HG03354 (cell line): ENCODE data around the gene SLC10A4.
"Not testable (repeated sequence)": the region's sequence is repeated elsewhere in the genome, so short reads cannot be mapped to it uniquely, and the experiment has no call there.

Experiments
- ATAC-seq: cut with Tn5 transposase; IDR thresholded peaks from one replicate; pipeline ENCODE4 v1.9.1; 2021; ENCODE audit warnings: mild to moderate bottlenecking; ENCODE audit not compliant: unreplicated experiment, poor library complexity, severe bottlenecking

The SLC10A4 gene

GRCh38 chr4:48483006-48483776, at the start of gene SLC10A4:
Gene SLC10A4, plus strand, starts transcription at chr4:48483343. Its CDS starts 219 bp downstream, at chr4:48483562.
- no peak for ATAC-seq

GRCh38 chr4:48436318-48436717, 46.8 kb upstream of the SLC10A4 start:
- ATAC-seq = no peak

- ATAC-seq = no peak
Observed at GRCh38 chr4:48439988-48440387, 43.2 kb upstream of the SLC10A4 start.

GRCh38 chr4:48440914-48441313, 42.2 kb upstream of the SLC10A4 start:
- ATAC-seq = not testable (repeated sequence)

GRCh38 chr4:48445704-48446103, 37.4 kb upstream of the SLC10A4 start:
- no peak for ATAC-seq

GRCh38 chr4:48446642-48447041, 36.5 kb upstream of the SLC10A4 start:
- ATAC-seq = no peak

GRCh38 chr4:48449151-48449550, 34.0 kb upstream of the SLC10A4 start:
- no peak for ATAC-seq

- no peak for ATAC-seq
Observed at GRCh38 chr4:48450740-48451139, 32.4 kb upstream of the SLC10A4 start.

- peak; percentile 58 for ATAC-seq
Observed at GRCh38 chr4:48451656-48452055, 31.5 kb upstream of the SLC10A4 start.

GRCh38 chr4:48454591-48454990, 28.6 kb upstream of the SLC10A4 start:
- ATAC-seq = no peak

GRCh38 chr4:48461000-48461399, 22.1 kb upstream of the SLC10A4 start:
- no peak for ATAC-seq

GRCh38 chr4:48462363-48462762, 20.8 kb upstream of the SLC10A4 start:
- ATAC-seq = no peak

GRCh38 chr4:48467442-48467841, 15.7 kb upstream of the SLC10A4 start:
- ATAC-seq = peak; percentile 63

GRCh38 chr4:48467891-48468290, 15.3 kb upstream of the SLC10A4 start:
- no peak for ATAC-seq

GRCh38 chr4:48470137-48470536, 13.0 kb upstream of the SLC10A4 start:
- ATAC-seq = no peak

GRCh38 chr4:48470570-48470969, 12.6 kb upstream of the SLC10A4 start:
- ATAC-seq = no peak

GRCh38 chr4:48472794-48473193, 10.3 kb upstream of the SLC10A4 start:
- ATAC-seq = no peak

- no peak for ATAC-seq
Observed at GRCh38 chr4:48475770-48476169, 7.4 kb upstream of the SLC10A4 start.

GRCh38 chr4:48478273-48478672, 4.9 kb upstream of the SLC10A4 start:
- no peak for ATAC-seq

- no peak for ATAC-seq
Observed at GRCh38 chr4:48481581-48481980, 1.6 kb upstream of the SLC10A4 start.

- ATAC-seq = no peak
Observed at GRCh38 chr4:48483777-48484493, 792 bp downstream of the SLC10A4 start.
